ENCODE measurements around the gene NUDT14. TPM values are rescaled to one million over a fixed set of nuclear protein-coding genes. Genes with fewer than 3 reads are reported as not detected.

NUDT14 gene
- total RNA-seq = 10 to 100 TPM; 12.9 to 19.4 (median 15.7) TPM

DNA sequence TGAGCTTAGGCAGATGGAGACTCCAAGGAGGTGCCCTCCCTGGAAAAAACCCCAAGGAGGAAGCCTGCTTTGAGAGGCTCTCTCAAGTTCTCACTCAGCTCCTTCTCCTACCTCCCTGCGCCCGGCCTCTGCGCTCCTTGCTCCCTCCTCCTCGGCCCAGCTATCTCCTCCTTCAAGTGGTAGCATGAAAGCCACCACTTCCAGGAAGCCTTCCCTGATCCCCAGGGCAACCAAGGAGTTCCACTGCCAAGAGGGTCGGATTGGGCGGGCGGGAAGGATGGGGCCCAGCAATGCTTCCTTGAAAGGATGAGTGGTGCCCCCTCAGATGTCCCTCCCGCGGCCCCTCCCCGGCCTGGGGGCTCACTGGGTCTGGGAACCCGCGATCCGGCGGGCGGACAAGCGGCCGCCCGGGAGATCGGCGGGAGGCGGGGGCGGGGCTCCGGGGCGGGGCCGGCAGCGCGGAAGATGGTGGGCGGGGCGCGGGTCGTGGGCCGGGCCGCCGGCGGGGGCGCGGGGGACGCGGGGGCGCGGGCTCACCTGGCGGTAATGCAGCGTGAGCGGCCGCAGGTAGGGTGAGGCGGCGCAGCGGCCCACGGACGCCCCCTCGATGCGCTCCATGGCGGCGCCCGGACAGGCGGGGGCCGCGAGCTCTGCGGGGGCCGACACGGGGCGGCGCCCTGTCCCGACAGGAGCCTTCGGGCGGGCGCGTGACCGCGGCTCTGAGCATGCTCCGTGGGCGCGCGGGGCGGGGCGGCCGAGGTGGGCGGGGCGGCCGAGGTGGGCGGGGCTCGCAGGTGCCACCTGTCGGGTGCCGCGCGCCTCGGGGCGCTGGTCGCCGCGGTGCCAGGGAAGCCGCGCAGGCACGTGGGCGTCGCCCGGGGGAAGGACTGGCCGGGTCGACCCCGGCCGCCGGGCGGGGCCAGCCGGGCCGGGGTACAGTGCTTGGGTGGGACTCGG lies at the start of gene NUDT14:
Gene NUDT14, minus strand, starts transcription at position 721 of the 957 bp plus-strand sequence. Its CDS starts 103 bp downstream, at position 618.
- DNase-seq (ENCODE audit: low spot score in 2 of 2) = peak; percentile 70 to 94
- intact Hi-C loops (cut with DNase I; ENCODE audit: low total_unique reads) = no loop called here
- H3K4me3 ChIP-seq (ENCODE audit: low read depth, poor library complexity, severe bottlenecking) = no peak within 1 kb of the TSS
- 0 to 5% methylated on average over 7 to 18 of the region's 106 CpGs for WGBS, 2 donors
- TF ChIP-seq POLR2A (IDR thresholded peaks at IDR 0.05) (no peak), CTCF (IDR thresholded peaks at IDR 0.05) (no peak)

DNA sequence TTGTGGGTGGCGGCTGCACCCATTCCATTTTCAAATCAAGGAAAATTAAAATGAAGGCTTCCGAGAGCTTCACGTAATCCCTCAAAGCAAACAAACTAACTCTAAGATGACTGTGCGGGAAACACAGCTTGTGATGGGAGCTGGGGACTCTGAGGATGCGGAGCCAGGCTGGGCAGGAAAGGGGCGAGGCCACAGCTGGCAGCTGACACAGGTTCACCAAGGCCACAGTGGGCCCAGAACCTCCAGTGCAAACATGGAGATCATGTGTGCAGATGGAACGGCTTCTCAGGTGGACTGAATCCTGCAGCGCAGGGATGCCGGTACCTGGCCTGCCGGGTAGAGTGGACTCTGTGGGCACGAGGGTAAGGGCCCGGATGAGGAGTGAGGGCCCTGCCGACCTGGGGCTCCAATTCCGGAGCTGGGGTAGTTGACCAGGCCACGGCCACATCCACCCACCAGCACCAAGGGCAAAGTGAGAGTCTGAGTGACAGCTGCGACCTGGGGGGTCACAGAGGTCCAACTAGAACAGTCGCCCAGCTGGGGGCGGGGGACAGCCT lies 48.1 kb upstream of the NUDT14 start:
- DNase-seq (ENCODE audit: low spot score in 2 of 2) = no peak
- intact Hi-C loops (cut with DNase I; ENCODE audit: low total_unique reads) = no loop called here
- 93 to 95% methylated on average over 14 to 15 of the region's 18 CpGs for WGBS, 2 donors
- TF ChIP-seq POLR2A (IDR thresholded peaks at IDR 0.05) = no peak
- H3K4me3 ChIP-seq (ENCODE audit: low read depth, poor library complexity, severe bottlenecking) = no peak overlapping the region

GRCh38 chr14:105228562-105228961 lies 47.5 kb upstream of the NUDT14 start:
- no peak for DNase-seq (ENCODE audit: low spot score in 2 of 2)
- intact Hi-C loops (cut with DNase I; ENCODE audit: low total_unique reads) = no loop called here
- no peak overlapping the region for H3K4me3 ChIP-seq (ENCODE audit: low read depth, poor library complexity, severe bottlenecking)
- 76 to 85% methylated on average over 16 to 17 of the region's 17 CpGs for whole genome bisulfite sequencing, 2 donors
- TF ChIP-seq POLR2A (IDR thresholded peaks at IDR 0.05) (no peak), CTCF (IDR thresholded peaks at IDR 0.05) (no peak)

- DNase-seq (ENCODE audit: low spot score in 2 of 2) = no peak
Observed at GRCh38 chr14:105227346-105227745, 46.2 kb upstream of the NUDT14 start.

GRCh38 chr14:105226198-105226597 lies 45.1 kb upstream of the NUDT14 start:
- intact Hi-C loops (cut with DNase I; ENCODE audit: low total_unique reads) = no loop called here
- TF ChIP-seq CTCF (IDR thresholded peaks at IDR 0.05) = no peak
- TF ChIP-seq POLR2A (IDR thresholded peaks at IDR 0.05) = no peak
- 94 to 97% methylated on average over 10 of the region's 10 CpGs for WGBS, 2 donors
- no peak overlapping the region for H3K4me3 ChIP-seq (ENCODE audit: low read depth, poor library complexity, severe bottlenecking)
- no peak for DNase-seq (ENCODE audit: low spot score in 2 of 2)

More at GRCh38 chr14:105227346-105227745, 46.2 kb upstream of the NUDT14 start:
- no peak for TF ChIP-seq POLR2A (IDR thresholded peaks at IDR 0.05)
- TF ChIP-seq CTCF (IDR thresholded peaks at IDR 0.05) = no peak
- H3K4me3 ChIP-seq (ENCODE audit: low read depth, poor library complexity, severe bottlenecking) = no peak overlapping the region
- intact Hi-C loops (cut with DNase I; ENCODE audit: low total_unique reads) = no loop called here
- 95 to 96% methylated on average over 14 of the region's 14 CpGs for WGBS, 2 donors

GRCh38 chr14:105224845-105225570 lies 43.9 kb upstream of the NUDT14 start:
- no peak for TF ChIP-seq POLR2A (IDR thresholded peaks at IDR 0.05)
- no peak for TF ChIP-seq CTCF (IDR thresholded peaks at IDR 0.05)
- 68 to 75% methylated on average over 8 to 11 of the region's 11 CpGs for WGBS, 2 donors
- intact Hi-C loops (cut with DNase I; ENCODE audit: low total_unique reads) = no loop called here
- DNase-seq (ENCODE audit: low spot score in 2 of 2) = no peak
- no peak overlapping the region for H3K4me3 ChIP-seq (ENCODE audit: low read depth, poor library complexity, severe bottlenecking)

All from lower leg skin (tissue), 4 donors.